Peyer's patch (tissue), 4 donors: ENCODE results near the gene PLEKHO1.

Experiments used
- CTCF ChIP-seq, 6 experiments: fragments of 450-650 bp in 4 of 6; fragments of 200-600 bp in 2 of 6; sonication (generic) in 1 of 6; IDR thresholded peaks; one replicate each; pipeline ENCODE4 v1.5.1; 2017 to 2019; ENCODE audit warnings: antibody characterized with exemption in 6 of 6, mild to moderate bottlenecking in 3 of 6, moderate library complexity in 1 of 6
- POLR2A ChIP-seq, 2 donors: fragments of 450-650 bp; IDR thresholded peaks; one replicate each; pipeline ENCODE4 v1.5.1; 2017; ENCODE audit warnings: antibody characterized with exemption in 2 of 2, mild to moderate bottlenecking in 2 of 2, moderate library complexity in 2 of 2

- TF ChIP-seq CTCF (IDR thresholded peaks at IDR 0.05), result peak in 1 of 6 experiments; percentile 24
- no peak for TF ChIP-seq POLR2A (IDR thresholded peaks at IDR 0.05)
Measured at GRCh38 chr1:150161747-150162581, 12.2 kb downstream of the PLEKHO1 start.
